ENCODE measurements around the gene ZNF574.

Gene ZNF574

DNA sequence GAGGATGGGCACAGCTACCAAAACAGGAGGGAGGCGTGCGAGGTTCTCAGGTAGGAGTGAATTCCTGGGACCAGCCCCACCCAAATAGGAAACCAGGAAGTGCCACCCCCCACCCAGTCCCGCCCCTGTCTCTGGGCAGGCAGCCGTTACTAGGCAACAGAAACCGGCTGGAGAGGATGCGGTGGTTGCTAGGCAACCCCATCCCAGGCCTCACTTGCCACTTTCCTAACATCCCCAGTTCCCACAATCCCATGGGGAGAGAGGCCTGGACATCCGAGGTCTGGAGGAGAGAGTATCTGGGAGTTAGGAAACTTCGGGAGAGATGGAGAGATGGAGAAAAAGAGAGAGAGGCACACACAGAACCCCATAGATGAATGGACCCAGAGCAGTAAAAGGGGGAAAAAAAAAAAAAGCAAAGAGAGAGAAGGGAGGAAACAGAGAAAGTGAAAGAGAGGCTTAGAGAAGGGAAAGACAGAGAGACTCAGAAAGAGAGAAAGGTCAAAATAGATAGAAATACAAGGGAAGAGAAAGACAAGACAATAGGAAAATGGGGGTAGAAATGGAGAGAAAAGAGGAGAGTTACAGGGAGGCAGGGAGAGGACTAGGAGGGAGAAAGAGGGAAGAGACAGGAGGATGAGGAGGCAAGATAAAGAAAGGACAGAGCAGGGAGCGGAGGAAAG, 9.8 kb upstream of the ZNF574 start:
- H3K4me3 ChIP-seq (ENCODE audit: control insufficient read depth, low read depth, low read length): no peak overlapping the region
- TF ChIP-seq, protein P1, sequence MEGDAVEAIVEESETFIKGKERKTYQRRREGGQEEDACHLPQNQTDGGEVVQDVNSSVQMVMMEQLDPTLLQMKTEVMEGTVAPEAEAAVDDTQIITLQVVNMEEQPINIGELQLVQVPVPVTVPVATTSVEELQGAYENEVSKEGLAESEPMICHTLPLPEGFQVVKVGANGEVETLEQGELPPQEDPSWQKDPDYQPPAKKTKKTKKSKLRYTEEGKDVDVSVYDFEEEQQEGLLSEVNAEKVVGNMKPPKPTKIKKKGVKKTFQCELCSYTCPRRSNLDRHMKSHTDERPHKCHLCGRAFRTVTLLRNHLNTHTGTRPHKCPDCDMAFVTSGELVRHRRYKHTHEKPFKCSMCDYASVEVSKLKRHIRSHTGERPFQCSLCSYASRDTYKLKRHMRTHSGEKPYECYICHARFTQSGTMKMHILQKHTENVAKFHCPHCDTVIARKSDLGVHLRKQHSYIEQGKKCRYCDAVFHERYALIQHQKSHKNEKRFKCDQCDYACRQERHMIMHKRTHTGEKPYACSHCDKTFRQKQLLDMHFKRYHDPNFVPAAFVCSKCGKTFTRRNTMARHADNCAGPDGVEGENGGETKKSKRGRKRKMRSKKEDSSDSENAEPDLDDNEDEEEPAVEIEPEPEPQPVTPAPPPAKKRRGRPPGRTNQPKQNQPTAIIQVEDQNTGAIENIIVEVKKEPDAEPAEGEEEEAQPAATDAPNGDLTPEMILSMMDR (conservative IDR thresholded peaks at IDR 0.05; ENCODE audit: control insufficient read depth, insufficient read depth, low read depth, low read length): no peak
- DNase-seq (ENCODE audit: low read depth): peak; percentile 36

DNA sequence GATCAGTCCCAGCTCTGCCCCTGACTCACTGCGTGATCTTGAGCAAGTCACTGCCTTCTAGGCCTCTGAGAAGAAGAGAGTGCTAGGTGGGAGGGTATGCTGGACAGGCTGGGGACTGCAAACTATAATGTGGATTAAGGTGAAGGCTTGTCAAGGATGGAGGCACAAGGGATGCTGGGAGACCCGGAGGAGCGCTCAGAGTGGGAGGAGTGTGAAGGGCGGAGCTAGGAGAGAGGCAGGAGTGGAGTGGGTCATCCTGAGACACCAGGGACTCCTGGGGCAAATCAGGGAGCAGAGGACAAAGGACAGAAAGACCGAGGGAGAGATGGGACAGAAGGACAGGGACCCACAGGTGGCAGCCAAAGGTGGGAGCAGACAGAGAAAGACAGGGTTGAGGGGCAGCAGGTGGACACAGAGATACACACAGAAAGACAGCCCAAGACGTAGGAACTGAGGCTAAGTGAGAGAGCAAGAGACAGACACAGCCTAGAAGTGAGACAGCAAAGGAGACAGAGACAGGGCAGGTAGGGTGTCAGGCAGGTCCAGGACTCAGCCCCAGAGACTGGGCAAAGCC, 8.6 kb upstream of the ZNF574 start:
- TF ChIP-seq, protein P1 (conservative IDR thresholded peaks at IDR 0.05; ENCODE audit: control insufficient read depth, insufficient read depth, low read depth, low read length): no peak
- no peak for DNase-seq (ENCODE audit: low read depth)
- H3K4me3 ChIP-seq (ENCODE audit: control insufficient read depth, low read depth, low read length): no peak overlapping the region

DNA sequence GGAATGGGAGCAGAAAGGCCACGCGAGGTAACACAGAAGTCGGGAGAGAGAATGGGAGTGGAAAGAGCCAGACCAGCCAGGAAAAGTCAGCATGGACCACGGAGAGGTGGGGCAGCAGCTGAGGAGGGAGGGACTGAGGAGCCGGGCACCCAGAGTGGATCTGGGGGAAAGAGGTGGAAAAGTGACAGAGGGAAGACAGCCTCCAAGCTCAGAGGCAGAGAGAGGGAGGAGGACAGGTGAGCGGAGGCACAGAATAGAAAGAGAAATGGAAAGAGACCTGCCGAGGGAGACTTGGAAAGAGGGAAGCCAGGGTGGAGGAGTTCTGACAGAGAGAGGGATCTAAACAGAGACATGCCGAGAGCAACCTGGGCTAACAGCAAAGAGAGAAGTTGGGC, 7.6 kb upstream of the ZNF574 start:
- TF ChIP-seq, protein P1 (conservative IDR thresholded peaks at IDR 0.05; ENCODE audit: control insufficient read depth, insufficient read depth, low read depth, low read length): no peak
- DNase-seq (ENCODE audit: low read depth): no peak
- H3K4me3 ChIP-seq (ENCODE audit: control insufficient read depth, low read depth, low read length): no peak overlapping the region

DNA sequence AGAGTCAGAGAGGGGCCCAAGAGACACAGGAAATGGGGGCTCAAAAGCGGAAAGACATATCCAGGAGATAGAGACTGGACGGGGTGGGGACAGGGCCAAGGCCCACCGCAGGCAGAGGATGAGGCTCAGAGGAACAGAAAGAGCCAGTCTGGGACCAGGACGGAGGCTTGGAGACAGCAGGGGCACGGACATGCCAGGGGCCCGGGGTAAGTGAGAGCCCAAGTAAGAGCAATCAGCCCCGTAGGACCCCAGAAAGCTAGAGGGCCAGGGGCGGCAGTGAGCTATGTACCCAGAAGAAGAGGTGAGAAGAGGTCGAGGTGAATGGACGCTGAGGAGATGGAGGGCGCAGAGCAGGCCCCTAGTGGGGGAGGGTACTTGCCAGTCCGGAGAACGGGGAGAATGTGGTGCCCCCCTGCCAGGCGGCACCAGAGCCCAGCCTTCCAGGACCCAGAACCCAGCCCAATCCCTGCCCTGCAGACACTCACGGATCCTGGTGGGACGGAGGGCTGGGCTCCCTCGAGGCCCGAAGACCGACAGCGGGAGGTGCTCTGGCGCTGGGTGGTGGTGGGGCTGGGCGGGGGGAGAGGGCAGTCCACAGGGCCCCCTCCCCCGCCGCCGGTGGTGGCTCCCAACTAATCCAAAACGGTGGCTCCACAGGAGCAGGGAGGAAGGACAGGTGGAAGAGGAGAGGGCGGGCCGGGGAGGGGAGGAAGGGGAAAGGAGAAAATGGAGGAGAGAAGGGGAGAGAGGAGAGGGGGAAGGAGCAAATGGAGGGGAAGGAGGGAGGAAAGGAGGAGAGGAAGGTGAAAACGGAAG, 7.0 kb upstream of the ZNF574 start:
- TF ChIP-seq, protein P1 (conservative IDR thresholded peaks at IDR 0.05; ENCODE audit: control insufficient read depth, insufficient read depth, low read depth, low read length): no peak
- DNase-seq (ENCODE audit: low read depth): no peak
- no peak overlapping the region for H3K4me3 ChIP-seq (ENCODE audit: control insufficient read depth, low read depth, low read length)

DNA sequence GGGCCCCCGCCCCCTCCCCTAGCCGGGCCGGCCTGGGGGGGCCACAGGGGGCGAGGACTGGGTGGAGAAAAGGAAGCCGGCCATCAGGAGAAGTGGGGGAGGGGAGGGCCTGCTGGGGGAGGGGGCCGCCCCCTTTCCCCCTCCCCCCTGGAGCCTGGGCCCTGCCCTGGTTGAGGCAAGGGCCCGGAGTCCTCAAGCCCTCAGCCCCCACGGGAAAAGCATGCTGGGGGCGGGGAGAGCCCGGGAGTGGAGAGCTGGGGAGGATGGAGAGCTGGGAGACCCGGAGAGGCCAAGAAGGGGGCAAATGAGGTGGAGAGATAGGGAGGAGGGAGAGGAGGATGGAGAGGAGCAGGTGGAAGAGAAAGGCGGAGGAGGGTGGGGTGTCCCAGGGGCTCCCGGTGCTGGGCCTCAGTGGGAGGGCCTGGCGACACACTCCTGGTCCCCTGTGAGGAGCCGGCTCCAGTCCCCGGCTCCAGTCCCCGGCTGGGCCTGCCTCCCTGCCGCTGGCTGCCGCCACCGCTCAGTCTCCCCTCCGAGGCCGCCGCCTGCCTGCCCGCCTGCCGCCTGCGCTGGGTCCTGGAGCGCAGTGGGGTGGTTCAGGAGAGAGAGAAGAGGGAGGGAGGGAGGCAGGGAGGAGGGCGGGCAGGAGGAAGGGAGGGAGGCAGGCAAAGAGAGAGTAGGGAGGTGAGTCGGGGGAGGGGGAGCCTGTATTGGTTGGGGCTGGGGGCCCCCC, 6.2 kb upstream of the ZNF574 start, which contains the start of gene GRIK5:
GRIK5 (minus strand) TSS at position 588 of the 733 bp plus-strand sequence. CDS start 4,436 bp downstream, outside the sequence.
- DNase-seq (ENCODE audit: low read depth): no peak
- H3K4me3 ChIP-seq (ENCODE audit: control insufficient read depth, low read depth, low read length): no peak within 1 kb of the TSS
- TF ChIP-seq, protein P1 (conservative IDR thresholded peaks at IDR 0.05; ENCODE audit: control insufficient read depth, insufficient read depth, low read depth, low read length): no peak

DNA sequence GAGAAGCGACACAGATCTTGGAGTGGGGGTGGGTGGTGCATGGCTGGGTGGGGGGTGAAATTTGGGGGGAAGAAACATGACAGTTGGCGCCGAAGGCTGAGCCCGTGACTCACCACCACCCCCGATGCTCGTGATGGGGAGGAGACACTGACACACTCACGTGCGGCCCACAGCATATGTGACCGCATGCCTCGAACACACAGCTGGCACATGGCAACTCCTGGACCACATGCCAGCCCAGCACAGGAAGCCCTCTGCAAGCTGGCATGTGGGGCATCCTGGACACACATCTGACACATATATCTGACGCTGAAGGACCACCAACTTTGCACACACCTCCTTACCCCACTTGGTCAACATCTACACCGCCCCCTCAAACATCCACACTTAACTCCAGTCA, 4.7 kb upstream of the ZNF574 start:
- TF ChIP-seq, protein P1 (conservative IDR thresholded peaks at IDR 0.05; ENCODE audit: control insufficient read depth, insufficient read depth, low read depth, low read length): no peak
- no peak overlapping the region for H3K4me3 ChIP-seq (ENCODE audit: control insufficient read depth, low read depth, low read length)
- no peak for DNase-seq (ENCODE audit: low read depth)

All from fibroblast of mammary gland (primary cell).